ENCODE measurements around the gene XCL2.

DNA sequence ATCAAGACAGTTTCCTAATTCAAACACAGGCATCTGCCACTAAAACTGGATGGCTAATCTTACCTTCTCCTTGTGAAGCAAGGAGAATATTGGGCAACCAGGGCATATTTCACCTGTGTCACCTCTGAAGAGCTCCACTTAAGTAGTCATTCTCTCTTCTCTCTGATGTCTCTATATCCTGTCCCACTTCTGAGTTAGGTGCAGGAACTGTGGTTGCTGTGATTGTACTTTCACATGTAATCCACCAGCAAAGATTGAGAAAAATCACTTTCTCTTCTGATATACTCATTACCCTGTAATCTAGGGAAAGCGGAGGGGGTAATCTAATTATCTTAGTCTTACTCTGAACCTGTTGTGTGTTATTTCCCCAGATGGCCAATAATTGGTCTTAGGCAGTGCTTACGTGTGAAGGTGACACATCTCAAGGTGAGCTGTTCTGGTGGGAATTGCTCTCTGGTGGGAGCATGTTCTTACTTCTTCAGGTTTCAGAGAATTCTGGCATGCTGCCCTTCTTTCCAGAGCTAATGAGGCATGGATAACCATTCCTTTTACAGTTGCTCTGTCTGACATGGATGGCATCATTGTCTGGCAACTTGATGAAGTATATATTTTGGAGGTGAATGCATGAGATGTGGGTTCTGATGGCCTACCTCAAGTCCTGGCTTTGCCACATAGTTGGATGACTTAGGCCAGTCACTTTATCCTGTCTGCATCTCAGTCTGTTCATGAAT lies 12.0 kb downstream of the XCL2 start:
- TF ChIP-seq, protein P1, sequence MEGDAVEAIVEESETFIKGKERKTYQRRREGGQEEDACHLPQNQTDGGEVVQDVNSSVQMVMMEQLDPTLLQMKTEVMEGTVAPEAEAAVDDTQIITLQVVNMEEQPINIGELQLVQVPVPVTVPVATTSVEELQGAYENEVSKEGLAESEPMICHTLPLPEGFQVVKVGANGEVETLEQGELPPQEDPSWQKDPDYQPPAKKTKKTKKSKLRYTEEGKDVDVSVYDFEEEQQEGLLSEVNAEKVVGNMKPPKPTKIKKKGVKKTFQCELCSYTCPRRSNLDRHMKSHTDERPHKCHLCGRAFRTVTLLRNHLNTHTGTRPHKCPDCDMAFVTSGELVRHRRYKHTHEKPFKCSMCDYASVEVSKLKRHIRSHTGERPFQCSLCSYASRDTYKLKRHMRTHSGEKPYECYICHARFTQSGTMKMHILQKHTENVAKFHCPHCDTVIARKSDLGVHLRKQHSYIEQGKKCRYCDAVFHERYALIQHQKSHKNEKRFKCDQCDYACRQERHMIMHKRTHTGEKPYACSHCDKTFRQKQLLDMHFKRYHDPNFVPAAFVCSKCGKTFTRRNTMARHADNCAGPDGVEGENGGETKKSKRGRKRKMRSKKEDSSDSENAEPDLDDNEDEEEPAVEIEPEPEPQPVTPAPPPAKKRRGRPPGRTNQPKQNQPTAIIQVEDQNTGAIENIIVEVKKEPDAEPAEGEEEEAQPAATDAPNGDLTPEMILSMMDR (conservative IDR thresholded peaks at IDR 0.05; ENCODE audit: low read depth, low read length): no peak
- TF ChIP-seq POLR2A (IDR thresholded peaks at IDR 0.05; ENCODE audit: low read depth, low read length) (no peak), CEBPB (IDR thresholded peaks at IDR 0.05; ENCODE audit: low read depth, low read length) (no peak), NFE2L2 (IDR thresholded peaks at IDR 0.05; ENCODE audit: low read depth, low read length) (no peak), CHD1 (IDR thresholded peaks at IDR 0.05; ENCODE audit: low read depth, low read length) (no peak), MXI1 (IDR thresholded peaks at IDR 0.05; ENCODE audit: borderline replicate concordance, low read depth, low read length) (no peak), MAFK (IDR thresholded peaks at IDR 0.05; ENCODE audit: low read depth, low read length) (no peak), RFX5 (IDR thresholded peaks at IDR 0.05; ENCODE audit: low read depth, low read length) (no peak), RAD21 (IDR thresholded peaks at IDR 0.05; ENCODE audit: low read length) (no peak), SMC3 (IDR thresholded peaks at IDR 0.05; ENCODE audit: low read depth, low read length) (no peak), RCOR1 (IDR thresholded peaks at IDR 0.05; ENCODE audit: insufficient replicate concordance, low read length) (no peak), BHLHE40 (IDR thresholded peaks at IDR 0.05; ENCODE audit: low read depth, low read length) (no peak)
- TF ChIP-seq, protein P2, sequence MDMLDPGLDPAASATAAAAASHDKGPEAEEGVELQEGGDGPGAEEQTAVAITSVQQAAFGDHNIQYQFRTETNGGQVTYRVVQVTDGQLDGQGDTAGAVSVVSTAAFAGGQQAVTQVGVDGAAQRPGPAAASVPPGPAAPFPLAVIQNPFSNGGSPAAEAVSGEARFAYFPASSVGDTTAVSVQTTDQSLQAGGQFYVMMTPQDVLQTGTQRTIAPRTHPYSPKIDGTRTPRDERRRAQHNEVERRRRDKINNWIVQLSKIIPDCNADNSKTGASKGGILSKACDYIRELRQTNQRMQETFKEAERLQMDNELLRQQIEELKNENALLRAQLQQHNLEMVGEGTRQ (IDR thresholded peaks at IDR 0.05; ENCODE audit: low read depth, low read length): no peak
